Measurements from ENCODE around the gene NFATC3. TPM values are rescaled to one million over a fixed set of nuclear protein-coding genes. Genes with fewer than 3 reads are reported as not detected.

Gene NFATC3
- total and polyA plus RNA-seq, 2 donors from 2014 or later: 15.0 to 37.7 TPM

GRCh38 chr16:68188170-68188569 lies 103.0 kb downstream of the NFATC3 start:
- intact Hi-C loops (cut with DNase I): no loop called here
- no peak for TF ChIP-seq CTCF (IDR thresholded peaks at IDR 0.05; ENCODE audit: borderline replicate concordance, extremely low read depth, insufficient read depth)
- H3K27ac ChIP-seq (ENCODE audit: low read depth in 2 of 2, low read length in 2 of 2): no peak overlapping the region
- no peak for DNase-seq
- no peaks in the 10 kb centered on the region for H3K27me3 ChIP-seq (ENCODE audit: control insufficient read depth, insufficient read depth, low read length)
- H3K4me1 ChIP-seq (ENCODE audit: control insufficient read depth in 2 of 3, insufficient read depth in 2 of 3, low read depth in 1 of 3, low read length in 3 of 3): no peaks in the 10 kb centered on the region
- peaks cover 9 to 23% (median 16%) of the 10 kb centered on the region in 3 donors for H3K36me3 ChIP-seq (ENCODE audit: control insufficient read depth in 2 of 3, insufficient read depth in 3 of 3, low read length in 3 of 3)
- H3K4me3 ChIP-seq (ENCODE audit: low read length in 3 of 3): no peak overlapping the region
- H3K9me3 ChIP-seq (ENCODE audit: control insufficient read depth in 2 of 3, insufficient read depth in 1 of 3, low read length in 3 of 3): no peaks in the 10 kb centered on the region
- no peak for FAIRE-seq
- H3K9ac ChIP-seq (ENCODE audit: low read length in 3 of 3): no peak overlapping the region

GRCh38 chr16:68190081-68190480 lies 104.9 kb downstream of the NFATC3 start:
- Histone ChIP-seq H3K4me1 (ENCODE audit: control insufficient read depth in 2 of 3, insufficient read depth in 2 of 3, low read depth in 1 of 3, low read length in 3 of 3) (no peaks in the 10 kb centered on the region), H3K36me3 (ENCODE audit: control insufficient read depth in 2 of 3, insufficient read depth in 3 of 3, low read length in 3 of 3) (peaks cover 9 to 18% (median 14%) of the 10 kb centered on the region in 3 donors), H3K9ac (ENCODE audit: low read length in 3 of 3) (no peak overlapping the region), H3K9me3 (ENCODE audit: control insufficient read depth in 2 of 3, insufficient read depth in 1 of 3, low read length in 3 of 3) (no peaks in the 10 kb centered on the region), H3K27me3 (ENCODE audit: control insufficient read depth, insufficient read depth, low read length) (no peaks in the 10 kb centered on the region), H3K27ac (ENCODE audit: low read depth in 2 of 2, low read length in 2 of 2) (no peak overlapping the region), H3K4me3 (ENCODE audit: low read length in 3 of 3) (no peak overlapping the region)
- DNase-seq (no peak), FAIRE-seq (no peak)
- intact Hi-C loops (cut with DNase I): no loop called here
- no peak for TF ChIP-seq CTCF (IDR thresholded peaks at IDR 0.05; ENCODE audit: borderline replicate concordance, extremely low read depth, insufficient read depth)

GRCh38 chr16:68190736-68191510 lies 105.8 kb downstream of the NFATC3 start:
- no peak for DNase-seq
- Histone ChIP-seq H3K27me3 (ENCODE audit: control insufficient read depth, insufficient read depth, low read length) (no peaks in the 10 kb centered on the region), H3K36me3 (ENCODE audit: control insufficient read depth in 2 of 3, insufficient read depth in 3 of 3, low read length in 3 of 3) (peaks cover 9 to 16% (median 14%) of the 10 kb centered on the region in 3 donors), H3K27ac (ENCODE audit: low read depth in 2 of 2, low read length in 2 of 2) (no peak overlapping the region), H3K4me3 (ENCODE audit: low read length in 3 of 3) (no peak overlapping the region), H3K4me1 (ENCODE audit: control insufficient read depth in 2 of 3, insufficient read depth in 2 of 3, low read depth in 1 of 3, low read length in 3 of 3) (no peaks in the 10 kb centered on the region), H3K9ac (ENCODE audit: low read length in 3 of 3) (no peak overlapping the region), H3K9me3 (ENCODE audit: control insufficient read depth in 2 of 3, insufficient read depth in 1 of 3, low read length in 3 of 3) (no peaks in the 10 kb centered on the region)
- FAIRE-seq: no peak
- intact Hi-C loops (cut with DNase I): no loop called here
- TF ChIP-seq CTCF (IDR thresholded peaks at IDR 0.05; ENCODE audit: borderline replicate concordance, extremely low read depth, insufficient read depth): no peak

All from kidney (tissue), 14 donors.